Purkinje cell (primary cell): ENCODE results near the gene SPX. TPM values are rescaled to one million over a fixed set of nuclear protein-coding genes. Genes with fewer than 3 reads are reported as not detected.

Source experiments
- polyA plus RNA-seq: library from polyadenylated mRNA; unstranded; fragments of >200 nt; fragmentation: Nextera tagmentation; gene quantifications from 2 replicates; pipeline ENCODE4 v1.2.1, GENCODE V29; 2014

The SPX gene
- polyA plus RNA-seq: 1.6 TPM in 1 of 2 replicates, not detected in the other

GRCh38 chr12:21526053-21526452 is at the start of gene SPX:
Gene SPX, plus strand, starts transcription at chr12:21526296. Its CDS starts 177 bp downstream, at chr12:21526473.

DNA sequence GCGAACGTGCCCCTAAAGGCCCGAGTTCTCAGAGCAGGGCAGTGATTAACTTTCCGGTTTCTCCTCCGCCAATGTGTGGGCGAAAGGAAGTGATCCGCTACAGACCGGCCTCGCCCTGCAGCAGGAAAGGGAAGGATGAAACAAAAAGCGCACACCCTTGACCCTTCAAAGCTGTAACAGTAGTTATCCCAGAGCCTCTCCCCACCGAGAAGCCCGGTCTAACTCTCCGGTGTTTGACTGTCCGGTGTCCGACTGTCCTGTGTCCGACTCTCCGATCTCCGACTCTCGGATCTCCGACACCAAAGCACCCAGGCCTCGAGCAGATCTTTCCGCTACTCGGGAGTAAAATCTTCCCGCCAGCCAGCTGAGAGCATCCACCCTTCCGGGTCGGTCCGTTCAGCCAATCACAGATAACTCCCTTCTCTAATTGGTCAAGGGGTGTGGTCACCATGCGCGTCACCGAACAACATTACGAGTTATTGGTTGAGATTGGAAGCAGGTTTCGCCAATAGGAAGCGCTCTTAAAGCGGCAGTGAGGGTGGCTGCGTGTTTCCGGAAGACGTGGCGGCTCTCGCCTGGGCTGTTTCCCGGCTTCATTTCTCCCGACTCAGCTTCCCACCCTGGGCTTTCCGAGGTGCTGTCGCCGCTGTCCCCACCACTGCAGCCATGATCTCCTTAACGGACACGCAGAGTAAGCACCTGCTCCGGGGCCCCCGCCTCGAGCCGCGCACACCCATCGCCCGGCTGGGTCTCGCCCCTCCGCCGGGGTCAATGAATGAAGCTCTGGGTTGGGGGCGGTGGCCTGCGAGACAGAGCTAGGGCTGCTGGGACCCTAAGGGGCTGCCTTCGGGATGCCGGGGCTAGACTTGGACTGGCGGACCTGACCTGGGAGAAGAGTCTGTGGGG is 24.6 kb upstream of the SPX start, which contains the start of the genes GOLT1B and RECQL:
GOLT1B (plus strand) TSS at position 532 of the 906 bp plus-strand sequence; CDS start at position 667, 135 bp downstream.
RECQL (minus strand) TSS at position 378 of the 906 bp plus-strand sequence. CDS start 2,065 bp downstream, outside the sequence.

Other genes starting within 250 kb of the SPX start
- gene SLCO1A2, start 191.4 kb upstream of the SPX start, polyA plus RNA-seq: 0.42 and 1.4 TPM in 2 replicates
- gene IAPP, start 153.4 kb upstream of the SPX start, polyA plus RNA-seq: not detected in 2 replicates
- 35.3 and 35.6 TPM in 2 replicates for gene PYROXD1, start 88.6 kb upstream of the SPX start, polyA plus RNA-seq
- gene RECQL, start 24.7 kb upstream of the SPX start, polyA plus RNA-seq: 18.5 and 21.6 TPM in 2 replicates
- gene GOLT1B, start 24.5 kb upstream of the SPX start, polyA plus RNA-seq: 76.5 and 89.4 TPM in 2 replicates
- not detected in 2 replicates for gene GYS2, start 78.6 kb downstream of the SPX start, polyA plus RNA-seq
- gene LDHB, start 131.5 kb downstream of the SPX start, polyA plus RNA-seq: 1,800 and 2,074 TPM in 2 replicates
- 3.9 and 4.6 TPM in 2 replicates for gene KCNJ8, start 248.4 kb downstream of the SPX start, polyA plus RNA-seq